Spleen (tissue), 11 donors: ENCODE data around the gene ALK. TPM values are rescaled to one million over a fixed set of nuclear protein-coding genes. Genes with fewer than 3 reads are reported as not detected.

Experiments used
- DNase-seq: peaks from one replicate; pipeline ENCODE4 v3.0.0-alpha.2; 2020
- H3K27ac ChIP-seq, 8 donors: fragments of 200-600 bp; sonication (generic) in 7 of 8; 1 replicate in 4 of 8; 2 replicates in 4 of 8; pipeline versions ENCODE4 v1.5.0 to v1.8.0; 2016 to 2021; ENCODE audit warnings: inconsistent platforms in 4 of 8, mild to moderate bottlenecking in 4 of 8, moderate library complexity in 1 of 8
- H3K27me3 ChIP-seq, 7 donors: fragments of 200-600 bp; sonication (generic) in 6 of 7; replicated peaks in 1 of 7; 1 replicate in 4 of 7; 2 replicates in 3 of 7; pipeline versions ENCODE4 v1.5.0 to v1.8.0; 2016 to 2021; ENCODE audit warnings: inconsistent platforms in 3 of 7, mild to moderate bottlenecking in 1 of 7
- H3K36me3 ChIP-seq, 6 donors: fragments of 200-600 bp; sonication (generic) in 5 of 6; 1 replicate in 4 of 6; 2 replicates in 2 of 6; pipeline versions ENCODE4 v1.5.0 to v1.8.0; 2016 to 2021; ENCODE audit warnings: inconsistent platforms in 2 of 6
- H3K4me1 ChIP-seq, 6 donors: fragments of 200-600 bp; sonication (generic) in 5 of 6; 1 replicate in 3 of 6; 2 replicates in 3 of 6; pipeline versions ENCODE4 v1.5.0 to v1.8.0; 2016 to 2021; ENCODE audit warnings: inconsistent platforms in 3 of 6
- H3K4me3 ChIP-seq, 8 donors: fragments of 200-600 bp; sonication (generic) in 7 of 8; 1 replicate in 4 of 8; 2 replicates in 4 of 8; pipeline versions ENCODE4 v1.5.0 to v1.8.0; 2016 to 2021; ENCODE audit warnings: inconsistent platforms in 4 of 8, mild to moderate bottlenecking in 4 of 8, moderate library complexity in 2 of 8
- H3K9me3 ChIP-seq, 8 donors: fragments of 200-600 bp; sonication (generic) in 7 of 8; 1 replicate in 4 of 8; 2 replicates in 4 of 8; pipeline versions ENCODE4 v1.5.0 to v1.8.0; 2016 to 2021; ENCODE audit warnings: inconsistent platforms in 4 of 8
- POLR2A ChIP-seq, 3 donors: fragments of 450-650 bp; IDR thresholded peaks; one replicate each; pipeline ENCODE4 v1.5.1; 2017; ENCODE audit warnings: antibody characterized with exemption in 3 of 3, mild to moderate bottlenecking in 1 of 3
- POLR2AphosphoS5 ChIP-seq, 3 donors: sonication (generic); formaldehyde crosslinking; IDR thresholded peaks; one replicate each; pipeline ENCODE4 v1.5.1; 2017; ENCODE audit warnings: antibody characterized with exemption in 3 of 3
- WGBS, 5 donors: extraction: QIAGEN DNeasy Blood & Tissue Kit in 3 of 5; methylation state at CpG; one replicate each; pipeline versions ENCODE4 v1.1.5 to v1.1.7; 2013 to 2018; 5-methylcytosine and 5-hydroxymethylcytosine counted together
- intact Hi-C: fragments of 100-400 bp; cut with DNase I; formaldehyde crosslinking; loops from one replicate; pipeline ENCODE4 v1.15.0; 2023; ENCODE audit warnings: low total_unique reads
- polyA plus RNA-seq, 3 donors: library from polyadenylated mRNA; stranded (reverse); fragments of 200-250 nt; gene quantifications; one replicate each; pipeline ENCODE4 v1.2.1, GENCODE V29; 2013
- total RNA-seq, 7 donors: library from RNA; depleted of rRNA in 3 of 7; stranded (reverse); fragments of >200 nt in 3 of 7; fragmentation: NEBNext Ultra II Directional in 4 of 7; extraction: Animal tissue kit (Norgen Biotek cat#: 25700) in 4 of 7; gene quantifications; one replicate each; pipeline versions ENCODE4 v1.1.0 to v1.2.1, GENCODE V29; 2016 to 2021
- TF ChIP-seq, protein P1 (sequence below), 11 experiments: fragments of 200-600 bp in 7 of 11; fragments of 450-650 bp in 4 of 11; sonication (generic) in 4 of 11; IDR thresholded peaks in 8 of 11; conservative IDR thresholded peaks in 3 of 11; 1 replicate in 7 of 11; 2 replicates in 4 of 11; pipeline versions ENCODE4 v1.4.0 to v1.8.0; 2016 to 2021; ENCODE audit warnings: antibody characterized with exemption in 11 of 11, inconsistent platforms in 4 of 11, mild to moderate bottlenecking in 1 of 11
- donor health status: healthy with polysubstance abuse.
- donor health status: DM: no; HTN: no; CAD: no; lungs with moderate emphysema.
- donor health status: DM: no; HTN: no; CAD: no.
- donor health status: Bipolar disorder and iron deficiency.
- donor health status: healthy.
- donor health status: DM: no; HTN: no; CAD: no.
- donor health status: DM: yes; HTN: yes; CAD: no.

Gene ALK
- total and polyA plus RNA-seq, 10 donors = 0.03 to 0.28 (median 0.06) TPM; not detected in 7

DNA sequence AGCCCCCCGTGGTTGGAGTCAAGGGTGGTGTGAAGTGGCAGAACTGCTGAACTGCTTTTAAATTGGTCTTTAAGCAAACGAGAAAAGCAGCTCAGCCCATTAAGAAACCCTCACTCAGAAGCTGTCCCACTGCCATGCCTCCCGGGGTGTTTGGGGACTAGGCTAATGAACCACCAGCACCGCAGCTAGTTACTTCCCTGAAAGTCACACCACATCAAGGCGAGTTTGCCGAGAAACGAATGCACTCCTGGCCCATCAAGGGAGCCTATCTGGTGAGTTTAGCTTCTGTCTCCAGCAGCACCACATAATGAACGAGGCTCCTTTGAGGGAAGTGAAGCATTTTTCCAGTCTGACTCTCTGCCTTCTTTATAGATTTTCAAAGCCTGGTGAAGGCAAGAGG lies 14.6 kb upstream of the ALK start:
- WGBS, 5 donors = 59 to 70% (median 61%) methylated on average over 8 of the region's 8 CpGs
- H3K27ac ChIP-seq = no peak overlapping the region
- peaks cover 0 to 28% (median 5%) of the 10 kb centered on the region in 7 donors for H3K27me3 ChIP-seq
- H3K4me3 ChIP-seq = no peak overlapping the region
- intact Hi-C loops = no loop called here
- TF ChIP-seq, protein P1, sequence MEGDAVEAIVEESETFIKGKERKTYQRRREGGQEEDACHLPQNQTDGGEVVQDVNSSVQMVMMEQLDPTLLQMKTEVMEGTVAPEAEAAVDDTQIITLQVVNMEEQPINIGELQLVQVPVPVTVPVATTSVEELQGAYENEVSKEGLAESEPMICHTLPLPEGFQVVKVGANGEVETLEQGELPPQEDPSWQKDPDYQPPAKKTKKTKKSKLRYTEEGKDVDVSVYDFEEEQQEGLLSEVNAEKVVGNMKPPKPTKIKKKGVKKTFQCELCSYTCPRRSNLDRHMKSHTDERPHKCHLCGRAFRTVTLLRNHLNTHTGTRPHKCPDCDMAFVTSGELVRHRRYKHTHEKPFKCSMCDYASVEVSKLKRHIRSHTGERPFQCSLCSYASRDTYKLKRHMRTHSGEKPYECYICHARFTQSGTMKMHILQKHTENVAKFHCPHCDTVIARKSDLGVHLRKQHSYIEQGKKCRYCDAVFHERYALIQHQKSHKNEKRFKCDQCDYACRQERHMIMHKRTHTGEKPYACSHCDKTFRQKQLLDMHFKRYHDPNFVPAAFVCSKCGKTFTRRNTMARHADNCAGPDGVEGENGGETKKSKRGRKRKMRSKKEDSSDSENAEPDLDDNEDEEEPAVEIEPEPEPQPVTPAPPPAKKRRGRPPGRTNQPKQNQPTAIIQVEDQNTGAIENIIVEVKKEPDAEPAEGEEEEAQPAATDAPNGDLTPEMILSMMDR (IDR thresholded peaks at IDR 0.05 in 8 of 11, conservative IDR thresholded peaks at IDR 0.05 in 3 of 11) = no peak
- TF ChIP-seq POLR2A (IDR thresholded peaks at IDR 0.05) (no peak), POLR2AphosphoS5 (IDR thresholded peaks at IDR 0.05) (no peak)
- no peaks in the 10 kb centered on the region for H3K36me3 ChIP-seq
- DNase-seq = no peak
- H3K4me1 ChIP-seq = no peaks in the 10 kb centered on the region
- no peaks in the 10 kb centered on the region for H3K9me3 ChIP-seq

DNA sequence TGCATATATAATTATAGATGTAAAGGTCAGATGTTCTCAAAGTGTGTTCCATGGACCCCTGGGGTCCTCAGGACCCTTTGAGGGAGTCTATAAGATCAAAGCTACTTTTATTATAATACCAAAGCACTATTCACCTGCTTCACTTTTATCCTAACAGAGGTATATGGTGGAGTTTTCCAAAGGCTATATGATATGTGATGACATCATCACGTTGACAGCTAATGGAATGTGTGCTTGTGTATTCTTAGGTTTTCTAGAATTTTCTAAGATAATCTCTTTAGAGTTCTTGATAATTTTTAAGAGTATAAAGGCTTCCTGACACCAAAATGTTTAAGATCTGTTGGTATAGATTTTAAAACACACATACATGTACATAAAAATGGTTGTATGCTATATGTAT lies 10.4 kb upstream of the ALK start:
- Histone ChIP-seq H3K27me3 (peaks cover 0 to 40% (median 5%) of the 10 kb centered on the region in 7 donors), H3K9me3 (no peaks in the 10 kb centered on the region), H3K4me1 (no peaks in the 10 kb centered on the region), H3K27ac (no peak overlapping the region), H3K36me3 (no peaks in the 10 kb centered on the region), H3K4me3 (no peak overlapping the region)
- DNase-seq = no peak
- no peak for TF ChIP-seq POLR2AphosphoS5 (IDR thresholded peaks at IDR 0.05)
- TF ChIP-seq, protein P1 (IDR thresholded peaks at IDR 0.05 in 8 of 11, conservative IDR thresholded peaks at IDR 0.05 in 3 of 11) = no peak
- no peak for TF ChIP-seq POLR2A (IDR thresholded peaks at IDR 0.05)
- WGBS, 5 donors = 0 to 69% (median 32%) methylated on average over 1 of the region's 1 CpG
- intact Hi-C loops = no loop called here

DNA sequence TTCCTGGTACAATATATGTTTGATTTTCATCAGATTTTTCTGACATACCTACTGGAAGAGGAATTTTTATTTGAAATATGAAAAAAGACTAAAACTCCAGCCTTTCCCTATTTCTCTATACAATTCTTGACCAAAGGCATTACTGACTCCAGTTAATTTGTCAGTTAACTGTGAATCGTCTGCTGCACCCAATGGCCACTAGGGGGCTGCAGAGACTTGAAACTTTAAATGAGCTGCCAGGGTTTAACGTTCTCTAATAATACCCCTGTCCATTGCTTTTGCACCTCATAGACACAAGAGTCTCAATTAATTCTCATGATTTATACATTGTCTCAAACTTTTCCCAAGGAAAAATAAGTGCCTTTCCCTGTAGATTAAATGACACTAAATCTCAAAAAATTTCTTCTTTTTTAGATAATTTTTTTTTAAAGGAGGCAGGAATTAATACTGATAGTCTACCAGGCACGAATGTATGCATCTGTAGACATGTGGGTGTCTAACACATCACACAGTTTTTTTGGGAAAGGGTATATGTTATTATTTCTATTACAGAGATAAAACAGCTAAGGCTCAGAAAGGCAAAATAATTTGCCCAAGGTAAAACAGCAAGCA lies 1.8 kb upstream of the ALK start:
- intact Hi-C loops = loop anchor here (5.0 kb wide), 1 partner anchor 149 kb away; no protein-coding TSS in a partner anchor
- Histone ChIP-seq H3K36me3 (no peaks in the 10 kb centered on the region), H3K4me3 (no peak overlapping the region), H3K27me3 (peaks cover 12 to 72% (median 57%) of the 10 kb centered on the region in 7 donors), H3K4me1 (peaks cover 17 to 29% (median 21%) of the 10 kb centered on the region in 6 donors), H3K9me3 (peaks cover 0 to 4% (median 0%) of the 10 kb centered on the region in 8 donors), H3K27ac (no peak overlapping the region)
- TF ChIP-seq, protein P1 (IDR thresholded peaks at IDR 0.05 in 8 of 11, conservative IDR thresholded peaks at IDR 0.05 in 3 of 11) = peak; percentile 15 to 85 (median 73)
- TF ChIP-seq POLR2AphosphoS5 (IDR thresholded peaks at IDR 0.05) = no peak
- DNase-seq = no peak
- 25 to 30% (median 27%) methylated on average over 3 of the region's 3 CpGs for WGBS, 5 donors

DNA sequence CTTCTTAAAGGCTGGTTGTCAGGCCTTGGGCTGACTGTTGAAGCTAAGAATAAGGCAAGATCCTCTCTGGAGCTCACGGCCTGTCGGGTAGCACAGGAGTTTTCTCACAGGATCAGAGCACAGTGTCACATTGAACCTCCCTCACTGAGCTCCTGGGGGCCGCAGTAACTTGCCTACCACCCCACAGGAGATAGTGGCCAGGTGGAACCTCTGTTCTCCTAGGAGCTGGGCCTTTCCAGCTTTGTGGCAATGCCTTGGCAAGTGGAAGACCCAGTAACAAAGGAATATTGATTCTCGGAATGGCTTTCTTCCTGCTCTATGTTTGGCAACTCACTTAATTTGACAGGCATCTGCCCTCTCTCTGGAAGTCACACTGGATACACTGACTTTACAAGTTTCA lies 1.2 kb upstream of the ALK start:
- Histone ChIP-seq H3K36me3 (no peaks in the 10 kb centered on the region), H3K9me3 (peaks cover 0 to 4% (median 0%) of the 10 kb centered on the region in 8 donors), H3K27me3 (peaks cover 12 to 78% (median 63%) of the 10 kb centered on the region in 7 donors), H3K4me1 (peaks cover 17 to 29% (median 21%) of the 10 kb centered on the region in 6 donors), H3K4me3 (no peak overlapping the region), H3K27ac (no peak overlapping the region)
- WGBS, 5 donors = 81 to 91% (median 88%) methylated on average over 4 of the region's 4 CpGs
- TF ChIP-seq POLR2AphosphoS5 (IDR thresholded peaks at IDR 0.05) = no peak
- TF ChIP-seq POLR2A (IDR thresholded peaks at IDR 0.05) = no peak
- TF ChIP-seq, protein P1 (IDR thresholded peaks at IDR 0.05 in 8 of 11, conservative IDR thresholded peaks at IDR 0.05 in 3 of 11) = no peak
- no peak for DNase-seq
- intact Hi-C loops = loop anchor here (5.0 kb wide), 1 partner anchor 150 kb away; no protein-coding TSS in a partner anchor
